HG03378 (cell line): ENCODE measurements around the gene CSRP2.

Source experiments
- ATAC-seq: cut with Tn5 transposase; IDR thresholded peaks from one replicate; pipeline ENCODE4 v1.9.1; 2021; ENCODE audit warnings: mild to moderate bottlenecking, moderate library complexity; ENCODE audit not compliant: unreplicated experiment

The CSRP2 gene

GRCh38 chr12:76863837-76864236 is 15.0 kb downstream of the CSRP2 start:
- no peak for ATAC-seq

- no peak for ATAC-seq
Measured at GRCh38 chr12:76863005-76863670, 15.7 kb downstream of the CSRP2 start.

- ATAC-seq: no peak
Measured at GRCh38 chr12:76860256-76860655, 18.6 kb downstream of the CSRP2 start.

GRCh38 chr12:76859611-76860010 is 19.2 kb downstream of the CSRP2 start:
- no peak for ATAC-seq

- no peak for ATAC-seq
Measured at GRCh38 chr12:76856018-76856644, 22.7 kb downstream of the CSRP2 start.

GRCh38 chr12:76855271-76855670 is 23.5 kb downstream of the CSRP2 start:
- ATAC-seq: no peak

GRCh38 chr12:76852106-76852505 is 26.7 kb downstream of the CSRP2 start:
- no peak for ATAC-seq

- ATAC-seq: no peak
Measured at GRCh38 chr12:76848132-76848531, 30.7 kb downstream of the CSRP2 start.

GRCh38 chr12:76847260-76847659 is 31.6 kb downstream of the CSRP2 start:
- no peak for ATAC-seq

- ATAC-seq: no peak
Measured at GRCh38 chr12:76836633-76837032, 42.2 kb downstream of the CSRP2 start.

GRCh38 chr12:76830436-76830835 is 48.4 kb downstream of the CSRP2 start:
- ATAC-seq: no peak

GRCh38 chr12:76820888-76821482 is 57.8 kb downstream of the CSRP2 start:
- ATAC-seq: no peak

- ATAC-seq: no peak
Measured at GRCh38 chr12:76813972-76814371, 64.8 kb downstream of the CSRP2 start.

GRCh38 chr12:76813265-76813664 is 65.6 kb downstream of the CSRP2 start:
- ATAC-seq: no peak

- ATAC-seq: no peak
Measured at GRCh38 chr12:76811976-76812375, 66.8 kb downstream of the CSRP2 start.

GRCh38 chr12:76810671-76811419 is 68.0 kb downstream of the CSRP2 start:
- no peak for ATAC-seq
